ENCODE results near the gene FAM222A.

DNA sequence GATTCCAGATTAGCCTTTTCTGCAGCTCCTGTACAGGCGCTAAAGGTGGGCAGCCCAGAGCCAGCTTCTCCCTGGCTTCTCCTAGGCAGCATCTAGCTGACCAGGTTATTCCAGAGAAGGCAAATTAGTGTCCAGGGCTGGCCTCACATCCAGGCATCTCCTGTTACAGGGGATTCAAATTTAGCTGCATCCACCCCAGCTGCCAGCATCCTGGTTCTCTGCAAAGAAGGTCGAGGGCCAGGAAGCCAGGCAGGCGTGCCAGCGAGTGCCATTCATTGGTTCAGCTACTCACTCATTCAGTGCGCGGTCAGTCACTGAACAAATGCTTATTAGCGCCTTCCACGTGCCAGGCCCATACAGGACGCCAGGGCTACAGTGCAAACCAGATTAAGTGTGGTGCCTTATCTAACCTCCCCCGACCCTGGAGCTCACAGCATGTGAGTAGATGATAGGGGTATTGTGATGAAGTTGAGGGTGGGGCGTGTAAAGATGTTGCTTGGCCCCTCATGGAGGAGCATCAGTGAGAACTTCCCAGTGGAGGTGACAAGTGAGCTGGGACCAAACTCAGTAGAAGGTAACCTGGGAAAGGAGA is 15.7 kb upstream of the FAM222A start:
- TF ChIP-seq, protein P1, sequence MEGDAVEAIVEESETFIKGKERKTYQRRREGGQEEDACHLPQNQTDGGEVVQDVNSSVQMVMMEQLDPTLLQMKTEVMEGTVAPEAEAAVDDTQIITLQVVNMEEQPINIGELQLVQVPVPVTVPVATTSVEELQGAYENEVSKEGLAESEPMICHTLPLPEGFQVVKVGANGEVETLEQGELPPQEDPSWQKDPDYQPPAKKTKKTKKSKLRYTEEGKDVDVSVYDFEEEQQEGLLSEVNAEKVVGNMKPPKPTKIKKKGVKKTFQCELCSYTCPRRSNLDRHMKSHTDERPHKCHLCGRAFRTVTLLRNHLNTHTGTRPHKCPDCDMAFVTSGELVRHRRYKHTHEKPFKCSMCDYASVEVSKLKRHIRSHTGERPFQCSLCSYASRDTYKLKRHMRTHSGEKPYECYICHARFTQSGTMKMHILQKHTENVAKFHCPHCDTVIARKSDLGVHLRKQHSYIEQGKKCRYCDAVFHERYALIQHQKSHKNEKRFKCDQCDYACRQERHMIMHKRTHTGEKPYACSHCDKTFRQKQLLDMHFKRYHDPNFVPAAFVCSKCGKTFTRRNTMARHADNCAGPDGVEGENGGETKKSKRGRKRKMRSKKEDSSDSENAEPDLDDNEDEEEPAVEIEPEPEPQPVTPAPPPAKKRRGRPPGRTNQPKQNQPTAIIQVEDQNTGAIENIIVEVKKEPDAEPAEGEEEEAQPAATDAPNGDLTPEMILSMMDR (IDR thresholded peaks at IDR 0.05) = no peak
- TF ChIP-seq POLR2A (IDR thresholded peaks at IDR 0.05) = no peak

Data from uterus (tissue), 2 donors.